ENCODE data around the gene MRPS14. TPM values are rescaled to one million over a fixed set of nuclear protein-coding genes. Genes with fewer than 3 reads are reported as not detected.
A peak's percentile ranks its signal among the peaks of the same experiment; 100 is the strongest.

MRPS14 gene
- total and polyA plus RNA-seq, 2 of the 4 experiments (the other 2 are of a cell fraction): 22.0 to 23.1 TPM

DNA sequence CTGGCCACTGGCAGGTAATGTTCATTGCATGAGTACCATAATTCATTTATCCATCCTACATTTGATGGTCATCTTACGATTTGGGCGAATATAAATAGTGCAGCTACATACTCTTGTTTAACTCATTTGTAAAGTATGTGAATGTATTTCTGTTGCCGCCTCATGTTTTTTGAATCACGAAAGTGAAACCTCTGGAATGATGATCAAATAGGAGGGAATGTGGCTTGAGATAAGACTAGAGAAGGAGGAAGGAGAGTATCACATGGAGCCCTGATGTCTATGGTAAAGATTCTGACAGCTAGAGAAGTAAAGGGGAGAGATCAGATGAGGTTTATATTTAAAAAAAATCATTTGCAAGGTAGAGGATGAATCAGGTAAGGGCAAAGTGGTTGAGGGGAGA, 8.0 kb downstream of the MRPS14 start (continued):
- TF ChIP-seq MXI1 (IDR thresholded peaks at IDR 0.05; ENCODE audit: borderline replicate concordance, low read depth, low read length): peak; percentile 86; the same call in 1 of the 2 replicates

DNA sequence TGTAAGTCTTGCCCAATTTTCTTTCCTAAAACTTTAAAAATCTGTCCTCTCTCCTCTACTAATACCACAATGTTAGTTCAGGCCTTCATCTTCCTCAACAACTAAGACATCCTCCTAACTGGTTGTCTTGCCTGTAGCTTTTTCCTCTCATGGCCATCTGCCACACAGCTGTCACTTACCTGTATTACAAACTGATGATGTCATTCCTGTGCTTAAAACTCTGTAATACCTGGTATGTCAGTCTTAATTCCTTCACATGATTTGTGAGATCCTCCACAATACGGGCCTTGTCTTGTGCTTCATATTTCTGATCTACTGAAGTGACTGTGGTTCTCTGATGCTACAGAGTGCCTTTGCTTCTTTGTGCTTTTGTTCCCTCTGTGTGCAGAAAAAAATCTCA, 9.8 kb downstream of the MRPS14 start:
- H3K9me3 ChIP-seq (ENCODE audit: control insufficient read depth, insufficient read depth, low read length): no peaks in the 10 kb centered on the region
- H2BK20ac ChIP-seq (ENCODE audit: low read depth, low read length): no peak overlapping the region
- peak overlapping the region in 1 of 2 experiments; percentile 3; a peak in 1 of 4 replicates for H4K8ac ChIP-seq (ENCODE audit: low read depth in 2 of 2, low read length in 2 of 2)
- DNase-seq (no peak), ATAC-seq (ENCODE audit: low read depth) (no peak)
- no peak overlapping the region for H3K9ac ChIP-seq (ENCODE audit: low read depth, low read length)
- no peak overlapping the region for H3K23ac ChIP-seq (ENCODE audit: low read depth, low read length)
- intact Hi-C loops (cut with micrococcal nuclease): no loop called here
- H3K4me3 ChIP-seq (ENCODE audit: insufficient read depth, low read depth, low read length): no peak overlapping the region
- H2AK5ac ChIP-seq (ENCODE audit: low read depth, low read length): no peak overlapping the region
- H3K27ac ChIP-seq (ENCODE audit: insufficient read depth, low read length): no peak overlapping the region
- dilution Hi-C loops (cut with HindIII; ENCODE audit: low sequenced_read_pairs, unreplicated experiment): no loop called here
- in situ Hi-C loops (cut with MboI; ENCODE audit: low sequenced_read_pairs): no loop called here
- H4K20me1 ChIP-seq (ENCODE audit: insufficient read depth, low read length): no peaks in the 10 kb centered on the region
- TF ChIP-seq, protein P1, sequence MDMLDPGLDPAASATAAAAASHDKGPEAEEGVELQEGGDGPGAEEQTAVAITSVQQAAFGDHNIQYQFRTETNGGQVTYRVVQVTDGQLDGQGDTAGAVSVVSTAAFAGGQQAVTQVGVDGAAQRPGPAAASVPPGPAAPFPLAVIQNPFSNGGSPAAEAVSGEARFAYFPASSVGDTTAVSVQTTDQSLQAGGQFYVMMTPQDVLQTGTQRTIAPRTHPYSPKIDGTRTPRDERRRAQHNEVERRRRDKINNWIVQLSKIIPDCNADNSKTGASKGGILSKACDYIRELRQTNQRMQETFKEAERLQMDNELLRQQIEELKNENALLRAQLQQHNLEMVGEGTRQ (IDR thresholded peaks at IDR 0.05; ENCODE audit: low read depth, low read length): no peak
- TF ChIP-seq MAFK (IDR thresholded peaks at IDR 0.05; ENCODE audit: low read depth, low read length) (no peak), POLR2A (IDR thresholded peaks at IDR 0.05; ENCODE audit: low read depth, low read length) (no peak), CHD1 (IDR thresholded peaks at IDR 0.05; ENCODE audit: low read depth, low read length) (no peak), MAZ (IDR thresholded peaks at IDR 0.05; ENCODE audit: borderline replicate concordance, low read depth, low read length) (no peak), BHLHE40 (IDR thresholded peaks at IDR 0.05; ENCODE audit: low read depth, low read length) (no peak), FOS (IDR thresholded peaks at IDR 0.05; ENCODE audit: low read depth, low read length) (no peak)
- TF ChIP-seq, protein P2, sequence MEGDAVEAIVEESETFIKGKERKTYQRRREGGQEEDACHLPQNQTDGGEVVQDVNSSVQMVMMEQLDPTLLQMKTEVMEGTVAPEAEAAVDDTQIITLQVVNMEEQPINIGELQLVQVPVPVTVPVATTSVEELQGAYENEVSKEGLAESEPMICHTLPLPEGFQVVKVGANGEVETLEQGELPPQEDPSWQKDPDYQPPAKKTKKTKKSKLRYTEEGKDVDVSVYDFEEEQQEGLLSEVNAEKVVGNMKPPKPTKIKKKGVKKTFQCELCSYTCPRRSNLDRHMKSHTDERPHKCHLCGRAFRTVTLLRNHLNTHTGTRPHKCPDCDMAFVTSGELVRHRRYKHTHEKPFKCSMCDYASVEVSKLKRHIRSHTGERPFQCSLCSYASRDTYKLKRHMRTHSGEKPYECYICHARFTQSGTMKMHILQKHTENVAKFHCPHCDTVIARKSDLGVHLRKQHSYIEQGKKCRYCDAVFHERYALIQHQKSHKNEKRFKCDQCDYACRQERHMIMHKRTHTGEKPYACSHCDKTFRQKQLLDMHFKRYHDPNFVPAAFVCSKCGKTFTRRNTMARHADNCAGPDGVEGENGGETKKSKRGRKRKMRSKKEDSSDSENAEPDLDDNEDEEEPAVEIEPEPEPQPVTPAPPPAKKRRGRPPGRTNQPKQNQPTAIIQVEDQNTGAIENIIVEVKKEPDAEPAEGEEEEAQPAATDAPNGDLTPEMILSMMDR (conservative IDR thresholded peaks at IDR 0.05; ENCODE audit: low read depth, low read length): no peak
- no peak overlapping the region for H4K91ac ChIP-seq (ENCODE audit: insufficient read depth, low read depth, low read length)
- H2BK120ac ChIP-seq (ENCODE audit: low read depth, low read length): no peak overlapping the region
- CTCF ChIA-PET: no interaction called here
- no peak overlapping the region for H2AK9ac ChIP-seq (replicated peaks; ENCODE audit: low read depth, low read length, poor library complexity)
- no peaks in the 10 kb centered on the region for H3K27me3 ChIP-seq (ENCODE audit: control insufficient read depth, insufficient read depth, low read length)
- POLR2A ChIA-PET (ENCODE audit: unreplicated experiment): no interaction called here
- H2BK5ac ChIP-seq (ENCODE audit: low read depth, low read length, poor library complexity, severe bottlenecking): no peak overlapping the region
- H3K79me1 ChIP-seq (ENCODE audit: low read depth in 1 of 2, low read length in 2 of 2): peaks cover 17 to 18% of the 10 kb centered on the region in 2 experiments
- WGBS, 2 experiments (ENCODE audit: extremely low coverage in 2 of 2, insufficient read length in 1 of 2): no CpG with 5 or more reads among the region's 1 CpG
- no TSS peak for BruUV-seq (replicated peaks)
- no peak overlapping the region for H3K18ac ChIP-seq (ENCODE audit: low read depth, low read length)
- H3K56ac ChIP-seq (ENCODE audit: extremely low read depth, insufficient read depth, low read length): no peak overlapping the region
- no peak overlapping the region for H2AFZ ChIP-seq (replicated peaks; ENCODE audit: low read length, poor library complexity)
- peaks cover 35% of the 10 kb centered on the region for H3K36me3 ChIP-seq (ENCODE audit: control insufficient read depth, insufficient read depth, low read length)
- H3K4me1 ChIP-seq (ENCODE audit: control insufficient read depth, insufficient read depth, low read length): peaks cover 11% of the 10 kb centered on the region
- H3K4ac ChIP-seq (ENCODE audit: low read depth, low read length): no peak overlapping the region
- no peak overlapping the region for H3K14ac ChIP-seq (replicated peaks; ENCODE audit: low read depth, low read length)
- no peak overlapping the region for H3K4me2 ChIP-seq (ENCODE audit: low read depth, low read length)
- no peak overlapping the region for H4K5ac ChIP-seq (ENCODE audit: low read depth, low read length)
- 0 out of 2 replicates have a peak, but pooled peaks cover 6% of the 10 kb centered on the region for H3K9me1 ChIP-seq (ENCODE audit: insufficient read depth, low read length)
- H2BK15ac ChIP-seq (ENCODE audit: low read depth, low read length): no peak overlapping the region

All from IMR-90 (cell line).